Fibroblast of skin of right quadriceps (primary cell): ENCODE data around the gene SIRPB1.
"Not testable (repeated sequence)": the region's sequence is repeated elsewhere in the genome, so short reads cannot be mapped to it uniquely, and the experiment has no call there.

ENCODE experiments used
- DNase-seq: peaks from one replicate; pipeline ENCODE4 v3.0.0-alpha.2; 2013

SIRPB1 gene

DNA sequence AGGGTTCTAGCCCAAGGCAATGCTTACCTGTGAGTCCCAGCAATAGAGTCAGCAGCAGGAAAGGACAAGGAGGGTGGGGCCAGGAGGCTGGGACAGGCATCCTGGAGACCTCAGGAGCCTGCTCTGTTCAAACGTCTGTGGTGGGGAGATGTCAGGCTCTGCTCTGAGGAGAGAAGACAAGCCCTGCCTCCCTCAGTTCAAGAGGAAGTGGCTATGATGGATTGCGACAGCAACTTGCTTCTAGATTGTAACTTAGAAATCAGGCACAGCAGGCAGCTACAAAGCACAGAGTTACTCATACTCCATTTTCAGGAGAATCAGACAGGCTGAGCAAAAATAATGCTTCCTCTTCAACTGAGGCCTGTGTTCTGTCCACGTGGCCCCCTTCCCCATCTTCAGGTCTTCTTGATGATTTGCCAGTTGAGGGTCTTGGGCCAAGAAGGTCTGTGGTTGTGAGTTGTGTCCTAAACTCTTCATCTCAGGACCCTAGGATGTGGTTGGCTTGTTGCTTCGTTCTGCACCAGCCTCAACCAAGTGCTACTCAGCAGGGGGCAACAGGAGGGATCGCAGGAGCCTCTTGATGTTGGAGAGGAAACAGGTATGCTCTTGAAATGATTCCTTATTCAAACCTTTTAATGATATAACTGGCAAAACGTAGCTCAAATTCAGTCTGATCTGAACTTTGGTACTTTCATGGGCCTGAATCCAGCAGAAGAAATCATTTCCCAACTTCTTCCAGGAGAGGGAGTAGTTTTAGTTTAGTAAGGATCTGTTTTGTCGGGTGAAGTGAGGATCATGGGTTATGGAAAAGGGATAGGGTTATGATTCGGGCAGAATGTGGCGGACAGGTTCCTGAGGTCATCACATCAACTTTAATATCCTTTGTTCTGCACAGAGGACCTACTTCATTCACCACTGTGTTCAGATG is 31.0 kb downstream of the SIRPB1 start:
- no peak for DNase-seq

DNA sequence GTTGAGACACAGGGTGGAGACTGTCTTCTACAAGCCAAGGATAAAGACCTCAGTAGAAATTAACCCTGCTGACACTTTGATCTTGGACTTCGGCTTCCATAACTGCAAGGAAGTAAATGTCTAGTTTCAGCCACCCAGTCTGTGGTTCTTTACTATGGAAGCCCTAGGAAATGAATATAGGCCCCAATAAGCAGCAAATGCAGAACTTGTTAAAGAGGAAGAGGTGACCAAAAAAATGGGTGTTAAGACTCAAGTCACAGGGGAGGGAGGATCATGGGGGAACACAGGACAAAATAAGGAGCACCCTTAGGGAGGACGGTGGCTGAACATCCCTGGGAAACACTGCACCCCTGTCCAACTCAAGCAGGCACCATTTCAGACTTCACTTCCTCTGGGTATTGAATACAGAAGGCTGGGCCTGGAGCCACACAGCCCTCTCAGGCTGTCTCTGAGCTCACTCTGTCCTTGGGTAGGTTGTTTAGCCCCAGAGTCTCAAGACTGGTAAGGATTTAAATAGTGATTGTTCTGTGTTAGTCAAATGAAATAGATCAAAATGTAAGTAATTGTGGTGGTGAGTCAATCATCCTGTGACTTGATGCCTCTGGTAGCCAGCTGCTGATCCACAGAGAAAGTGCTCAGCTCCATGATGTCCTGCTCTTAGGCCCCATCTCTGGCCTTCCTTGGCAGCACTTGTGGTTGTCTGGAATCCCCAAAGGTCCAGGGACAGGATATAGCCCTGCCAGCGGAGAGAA is 31.9 kb downstream of the SIRPB1 start:
- no peak for DNase-seq

DNA sequence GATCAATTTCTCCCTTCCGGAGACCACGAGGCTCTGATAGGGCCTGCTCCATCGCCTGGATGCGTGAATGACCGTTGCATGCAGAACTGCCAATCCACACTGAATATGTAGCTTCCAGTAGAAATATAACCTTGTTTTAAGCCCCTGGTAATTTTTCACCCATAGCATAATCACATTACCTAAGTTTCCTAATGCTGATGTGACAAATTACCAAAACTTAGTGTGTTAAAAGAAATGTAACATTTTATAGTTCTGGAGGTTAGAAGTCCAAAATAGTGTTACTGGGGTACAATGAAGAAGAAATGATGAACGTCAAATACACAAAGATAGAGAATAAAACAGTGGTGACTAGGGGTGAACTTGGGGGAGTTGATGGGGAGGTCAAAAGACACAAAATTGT is 40.3 kb downstream of the SIRPB1 start:
- DNase-seq, result no peak

DNA sequence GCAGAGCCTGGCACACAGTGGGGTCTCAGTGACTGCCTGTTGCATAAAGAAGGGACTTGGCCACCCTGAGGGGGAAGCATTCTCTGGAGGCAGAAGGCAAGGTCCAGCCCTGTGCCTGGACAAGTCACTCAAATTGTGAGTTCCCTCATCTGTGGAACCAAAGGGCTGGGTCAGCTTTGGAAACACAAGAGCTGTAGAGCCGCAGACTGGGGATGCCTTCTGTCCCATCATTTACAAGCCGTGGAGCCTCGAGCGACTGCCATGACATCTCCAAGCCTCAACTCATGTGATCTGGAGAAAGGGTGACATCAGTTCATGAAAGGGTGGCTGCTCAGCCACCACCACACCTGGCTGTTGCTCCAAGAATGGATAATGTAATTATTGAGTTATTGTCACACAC is 41.9 kb downstream of the SIRPB1 start:
- DNase-seq, result no peak

DNA sequence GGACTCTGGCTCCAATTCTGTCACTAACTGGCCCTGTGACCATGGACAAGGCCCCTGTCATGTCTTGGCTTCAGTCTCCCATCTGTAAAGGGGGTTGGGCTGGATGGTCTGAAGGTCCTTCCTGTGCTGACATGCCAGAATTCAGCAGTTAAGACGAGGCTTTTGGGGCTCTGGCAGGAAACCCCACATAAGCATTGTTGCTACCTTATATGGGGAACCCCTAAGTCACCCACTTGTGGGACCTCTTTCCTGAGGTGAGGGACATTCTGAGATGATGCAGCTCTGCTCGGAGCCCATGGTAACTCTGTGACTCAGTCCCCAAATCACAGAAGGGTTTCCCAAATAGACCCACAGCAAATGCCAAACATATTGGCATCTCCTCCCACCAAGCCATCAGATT is 42.5 kb downstream of the SIRPB1 start:
- DNase-seq, result not testable (repeated sequence)

DNA sequence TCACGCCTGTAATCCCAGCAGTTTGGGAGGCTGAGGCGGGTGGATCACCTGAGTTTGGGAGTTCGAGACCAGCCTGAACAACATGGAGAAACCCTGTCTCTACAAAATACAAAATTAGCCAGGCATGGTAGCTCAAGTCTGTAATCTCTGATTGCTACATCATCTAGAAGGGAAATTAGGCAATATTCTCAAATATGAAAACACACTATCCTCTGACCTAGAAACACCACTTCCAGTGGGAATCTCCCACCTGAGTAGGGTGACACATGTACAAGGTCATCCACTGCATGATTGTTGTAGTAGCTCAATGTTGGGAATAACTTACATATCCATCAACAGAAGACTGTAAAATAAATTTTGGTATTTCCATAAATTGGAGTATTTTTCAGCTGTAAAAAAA is 43.2 kb downstream of the SIRPB1 start:
- no peak for DNase-seq

DNA sequence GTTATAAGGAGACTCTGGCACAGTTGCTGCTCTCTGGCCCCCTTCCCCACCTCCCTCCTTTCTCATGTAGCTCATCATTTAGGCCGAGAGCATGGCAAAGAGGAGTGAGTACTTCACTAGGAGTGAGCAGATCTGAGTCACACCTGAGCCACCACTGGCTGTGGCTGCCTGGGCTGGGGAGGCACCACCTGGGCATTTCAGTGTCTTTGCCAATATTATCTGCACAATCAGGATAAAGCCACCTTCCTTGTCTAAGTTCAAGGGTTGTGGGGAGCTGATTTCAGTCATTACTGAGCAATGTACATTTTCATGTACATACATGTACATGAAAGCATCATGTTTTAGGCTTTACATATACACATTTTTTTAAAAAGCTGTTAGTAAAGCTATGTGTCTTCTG is 43.8 kb downstream of the SIRPB1 start:
- DNase-seq, result not testable (repeated sequence)

DNA sequence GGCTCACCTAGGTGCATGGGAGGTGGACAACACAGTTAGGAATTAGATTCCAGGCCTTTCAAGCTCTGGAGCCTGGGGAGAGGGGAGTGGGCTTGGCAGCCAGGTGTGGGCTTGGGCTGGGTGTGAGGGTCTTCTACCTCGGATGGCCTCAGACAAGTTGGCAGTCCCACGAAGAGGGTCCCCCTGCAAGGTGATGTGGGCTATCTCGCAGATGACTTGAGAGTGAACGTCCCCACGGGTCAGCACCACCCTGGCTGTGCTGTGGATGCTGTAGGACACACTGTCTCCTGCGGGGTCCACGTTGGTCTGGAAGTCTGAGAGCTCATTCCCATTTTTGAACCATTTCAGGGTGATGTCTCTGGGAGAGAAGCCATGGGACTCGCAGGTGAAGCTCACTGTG is 48.2 kb downstream of the SIRPB1 start:
- not testable (repeated sequence) for DNase-seq
